Keratinocyte (primary cell): ENCODE data around the gene FEN1.

Experiments
- EZH2 ChIP-seq: IDR thresholded peaks from one replicate; pipeline ENCODE4 v1.6.1; 2012; ENCODE audit warnings: inconsistent platforms, mild to moderate bottlenecking, low read length, moderate library complexity
- TF ChIP-seq, protein P1 (sequence below), 3 experiments: IDR thresholded peaks in 1 of 3; conservative IDR thresholded peaks in 1 of 3; optimal IDR thresholded peaks in 1 of 3; 2 replicates in 2 of 3; 3 replicates in 1 of 3; pipeline versions ENCODE3 to v1.5.1; 2011; ENCODE audit warnings: low read length in 3 of 3, mild to moderate bottlenecking in 3 of 3, moderate library complexity in 2 of 3, control low read depth in 1 of 3, inconsistent platforms in 1 of 3; ENCODE audit not compliant: insufficient read depth in 2 of 3; ENCODE audit errors: extremely low read depth in 1 of 3

DNA sequence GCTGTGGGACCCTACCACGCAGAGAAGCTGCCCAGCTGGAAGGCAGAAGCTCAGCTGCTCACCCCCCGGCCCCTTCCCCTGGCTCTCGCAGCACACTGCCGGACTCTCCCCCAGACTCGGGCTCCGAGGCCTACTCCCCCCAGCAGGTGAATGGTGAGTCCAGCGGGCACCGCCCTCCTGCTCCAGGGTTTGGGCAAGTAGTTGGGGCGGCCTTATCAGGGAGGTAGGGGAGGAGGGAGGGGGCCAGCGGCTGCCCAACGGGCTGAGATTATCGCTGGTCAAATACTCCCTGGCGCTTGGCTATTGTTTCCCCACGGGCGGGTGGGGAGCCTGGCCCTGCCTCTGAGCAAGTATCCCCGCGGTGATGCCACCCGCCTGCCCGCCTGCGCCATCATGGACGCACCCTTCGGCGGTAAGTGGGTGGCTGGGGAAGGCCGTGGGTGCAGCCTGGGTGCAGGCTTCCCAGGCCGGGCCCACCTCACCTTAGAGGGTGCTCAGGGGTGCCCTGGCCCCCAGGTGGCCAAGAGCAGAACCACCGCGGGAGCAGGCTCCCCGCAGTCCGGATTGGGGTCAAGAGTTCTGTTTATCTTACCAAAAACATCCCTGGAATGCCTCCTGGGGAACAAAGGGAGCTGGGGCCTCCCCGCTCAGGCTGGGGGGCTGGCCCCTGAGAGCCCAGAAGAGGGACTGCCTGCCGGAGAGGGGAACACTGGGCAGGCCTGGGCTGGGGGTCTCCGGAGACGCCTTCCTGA, 23.4 kb upstream of the FEN1 start:
- TF ChIP-seq, protein P1, sequence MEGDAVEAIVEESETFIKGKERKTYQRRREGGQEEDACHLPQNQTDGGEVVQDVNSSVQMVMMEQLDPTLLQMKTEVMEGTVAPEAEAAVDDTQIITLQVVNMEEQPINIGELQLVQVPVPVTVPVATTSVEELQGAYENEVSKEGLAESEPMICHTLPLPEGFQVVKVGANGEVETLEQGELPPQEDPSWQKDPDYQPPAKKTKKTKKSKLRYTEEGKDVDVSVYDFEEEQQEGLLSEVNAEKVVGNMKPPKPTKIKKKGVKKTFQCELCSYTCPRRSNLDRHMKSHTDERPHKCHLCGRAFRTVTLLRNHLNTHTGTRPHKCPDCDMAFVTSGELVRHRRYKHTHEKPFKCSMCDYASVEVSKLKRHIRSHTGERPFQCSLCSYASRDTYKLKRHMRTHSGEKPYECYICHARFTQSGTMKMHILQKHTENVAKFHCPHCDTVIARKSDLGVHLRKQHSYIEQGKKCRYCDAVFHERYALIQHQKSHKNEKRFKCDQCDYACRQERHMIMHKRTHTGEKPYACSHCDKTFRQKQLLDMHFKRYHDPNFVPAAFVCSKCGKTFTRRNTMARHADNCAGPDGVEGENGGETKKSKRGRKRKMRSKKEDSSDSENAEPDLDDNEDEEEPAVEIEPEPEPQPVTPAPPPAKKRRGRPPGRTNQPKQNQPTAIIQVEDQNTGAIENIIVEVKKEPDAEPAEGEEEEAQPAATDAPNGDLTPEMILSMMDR (optimal IDR thresholded peaks at IDR 0.05 in 1 of 3, IDR thresholded peaks at IDR 0.05 in 1 of 3, conservative IDR thresholded peaks at IDR 0.05 in 1 of 3; ENCODE audit: extremely low read depth in 1 of 3, insufficient read depth in 2 of 3, low read length in 3 of 3): no peak
- TF ChIP-seq EZH2: no peak
